Measurements from ENCODE around the gene CRAT. TPM values are rescaled to one million over a fixed set of nuclear protein-coding genes. Genes with fewer than 3 reads are reported as not detected.
"Not testable (repeated sequence)": the region's sequence is repeated elsewhere in the genome, so short reads cannot be mapped to it uniquely, and the experiment has no call there.

CRAT gene
- total RNA-seq, 4 donors from 2014 or later, result 25.3 to 61.5 (median 44.9) TPM

- TF ChIP-seq CTCF (IDR thresholded peaks at IDR 0.05) (no peak), POLR2A (IDR thresholded peaks at IDR 0.05) (no peak)
Observed at GRCh38 chr9:129125478-129125877, 14.9 kb upstream of the CRAT start.

GRCh38 chr9:129124506-129125069 is 14.0 kb upstream of the CRAT start:
- H3K36me3 ChIP-seq, result peaks cover 8 to 96% (median 25%) of the 10 kb centered on the region in 3 donors

More at GRCh38 chr9:129125478-129125877, 14.9 kb upstream of the CRAT start:
- Histone ChIP-seq H3K4me1 (peaks cover 4 to 42% (median 6%) of the 10 kb centered on the region in 3 donors), H3K27me3 (no peaks in the 10 kb centered on the region), H3K9me3 (no peaks in the 10 kb centered on the region), H3K27ac (peak overlapping the region in 3 of 4 donors; percentile 71 to 84 (median 77)), H3K4me3 (no peak overlapping the region), H3K36me3 (peaks cover 7 to 99% (median 25%) of the 10 kb centered on the region in 3 donors)
- intact Hi-C loops (cut with DNase I), result no loop called here
- WGBS, 2 donors, result 52 to 58% methylated on average over 5 to 8 of the region's 8 CpGs
- DNase-seq, result no peak

DNA sequence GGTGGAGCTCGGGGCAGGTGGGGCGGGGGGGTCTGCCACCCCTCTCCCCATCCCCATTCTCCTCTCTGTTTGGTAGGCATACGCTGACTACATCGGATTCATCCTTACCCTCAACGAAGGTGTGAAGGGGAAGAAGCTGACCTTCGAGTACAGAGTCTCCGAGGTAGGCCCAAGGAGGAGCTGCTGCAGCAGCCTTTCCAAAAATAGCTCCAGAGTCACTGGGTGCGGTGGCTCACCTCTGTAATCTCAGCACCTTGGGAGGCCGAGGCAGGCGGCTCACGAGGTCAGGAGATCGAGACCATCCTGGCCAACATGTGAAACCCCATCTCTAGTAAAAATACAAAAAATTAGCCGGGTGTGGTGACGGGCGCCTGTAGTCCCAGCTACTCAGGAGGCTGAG is 12.4 kb upstream of the CRAT start:
- H3K4me3 ChIP-seq; DNase-seq; H3K27ac ChIP-seq; H3K27me3 ChIP-seq; H3K9me3 ChIP-seq; intact Hi-C loops (cut with DNase I): not testable (repeated sequence)
- Histone ChIP-seq H3K4me1 (peaks cover 4 to 42% (median 6%) of the 10 kb centered on the region in 3 donors), H3K36me3 (peaks cover 8 to 85% (median 19%) of the 10 kb centered on the region in 3 donors)
- 94 to 97% methylated on average over 12 to 13 of the region's 15 CpGs for WGBS, 2 donors

More at GRCh38 chr9:129124506-129125069, 14.0 kb upstream of the CRAT start:
- Histone ChIP-seq H3K27ac (peak overlapping the region in 3 of 4 donors; percentile 71 to 84 (median 77)), H3K4me3 (no peak overlapping the region), H3K27me3 (no peaks in the 10 kb centered on the region), H3K9me3 (no peaks in the 10 kb centered on the region), H3K4me1 (peaks cover 4 to 42% (median 6%) of the 10 kb centered on the region in 3 donors)
- TF ChIP-seq CTCF (IDR thresholded peaks at IDR 0.05) (no peak), POLR2A (IDR thresholded peaks at IDR 0.05) (no peak)
- intact Hi-C loops (cut with DNase I), result no loop called here
- no peak for DNase-seq
- WGBS, 2 donors, result 64 to 65% methylated on average over 3 of the region's 3 CpGs

DNA sequence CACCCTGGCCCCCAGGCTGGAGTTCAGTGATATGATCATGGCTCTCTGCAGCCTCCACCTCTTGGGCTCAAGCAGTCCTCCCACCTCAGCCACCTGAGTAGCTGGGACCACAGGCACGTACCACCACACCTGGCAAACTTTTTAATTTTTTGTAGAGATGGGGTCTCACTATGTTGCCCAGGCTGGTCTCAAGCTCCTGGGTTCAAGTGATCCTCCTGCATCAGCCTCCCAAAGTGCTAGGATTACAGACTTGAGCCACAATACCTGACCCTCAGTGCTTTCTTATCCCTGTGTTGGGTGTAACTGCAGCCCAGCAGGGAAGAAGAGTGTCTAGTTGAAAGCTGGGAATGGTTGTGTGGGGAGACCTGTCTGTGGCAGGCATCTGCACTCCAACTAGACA is 11.5 kb upstream of the CRAT start:
- no CpG with 5 or more reads among the region's 1 CpG for WGBS, 2 donors
- Histone ChIP-seq H3K36me3 (peaks cover 8 to 76% (median 12%) of the 10 kb centered on the region in 3 donors), H3K4me1 (peaks cover 4 to 39% (median 6%) of the 10 kb centered on the region in 3 donors), H3K9me3 (no peaks in the 10 kb centered on the region), H3K27me3 (no peaks in the 10 kb centered on the region), H3K4me3 (no peak overlapping the region), H3K27ac (no peak overlapping the region)
- TF ChIP-seq CTCF (IDR thresholded peaks at IDR 0.05) (no peak), POLR2A (IDR thresholded peaks at IDR 0.05) (no peak)
- DNase-seq, result no peak
- intact Hi-C loops (cut with DNase I), result no loop called here

DNA sequence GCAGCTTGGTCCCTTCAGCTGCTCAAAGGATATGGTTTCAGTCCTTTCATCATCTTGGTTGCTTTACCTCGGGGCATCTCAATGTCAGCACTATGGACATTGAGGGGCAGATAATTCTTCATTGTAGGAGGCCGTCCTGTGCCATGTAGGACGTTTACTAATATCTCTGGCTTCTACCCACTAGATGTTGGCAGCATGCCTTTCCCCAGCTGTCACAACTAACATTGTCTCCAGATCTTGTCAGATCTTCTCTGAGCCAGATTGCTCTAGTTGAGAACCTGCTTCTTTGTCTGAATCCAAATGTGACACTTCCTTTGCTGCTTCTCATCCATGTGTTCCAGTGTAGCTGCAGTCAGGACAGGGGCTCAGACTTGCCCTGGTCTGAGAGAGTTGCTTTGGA is 10.9 kb upstream of the CRAT start:
- WGBS, 2 donors, result 70 to 73% methylated on average over 2 to 3 of the region's 3 CpGs
- TF ChIP-seq POLR2A (IDR thresholded peaks at IDR 0.05) (no peak), CTCF (IDR thresholded peaks at IDR 0.05) (no peak)

More for the DNA sequence above, 10.9 kb upstream of the CRAT start:
- H3K9me3 ChIP-seq, result no peaks in the 10 kb centered on the region
- H3K27ac ChIP-seq, result no peak overlapping the region
- intact Hi-C loops (cut with DNase I), result no loop called here
- no peak overlapping the region for H3K4me3 ChIP-seq
- peaks cover 8 to 70% (median 11%) of the 10 kb centered on the region in 3 donors for H3K36me3 ChIP-seq
- peaks cover 3 to 32% (median 4%) of the 10 kb centered on the region in 3 donors for H3K4me1 ChIP-seq
- no peaks in the 10 kb centered on the region for H3K27me3 ChIP-seq
- no peak for DNase-seq
